Activated gamma-delta T cell (primary cell): ENCODE measurements around the gene FASN.

ENCODE experiments used
- DNase-seq: peaks from one replicate; lab custom pipeline; 2025; lab: John Stamatoyannopoulos, UW

The FASN gene

GRCh38 chr17:82101767-82102679 lies 4.0 kb upstream of the FASN start:
- no peak for DNase-seq

GRCh38 chr17:82101301-82101715 lies 3.3 kb upstream of the FASN start:
- no peak for DNase-seq

GRCh38 chr17:82100502-82101298 lies 2.7 kb upstream of the FASN start:
- DNase-seq = no peak

DNA sequence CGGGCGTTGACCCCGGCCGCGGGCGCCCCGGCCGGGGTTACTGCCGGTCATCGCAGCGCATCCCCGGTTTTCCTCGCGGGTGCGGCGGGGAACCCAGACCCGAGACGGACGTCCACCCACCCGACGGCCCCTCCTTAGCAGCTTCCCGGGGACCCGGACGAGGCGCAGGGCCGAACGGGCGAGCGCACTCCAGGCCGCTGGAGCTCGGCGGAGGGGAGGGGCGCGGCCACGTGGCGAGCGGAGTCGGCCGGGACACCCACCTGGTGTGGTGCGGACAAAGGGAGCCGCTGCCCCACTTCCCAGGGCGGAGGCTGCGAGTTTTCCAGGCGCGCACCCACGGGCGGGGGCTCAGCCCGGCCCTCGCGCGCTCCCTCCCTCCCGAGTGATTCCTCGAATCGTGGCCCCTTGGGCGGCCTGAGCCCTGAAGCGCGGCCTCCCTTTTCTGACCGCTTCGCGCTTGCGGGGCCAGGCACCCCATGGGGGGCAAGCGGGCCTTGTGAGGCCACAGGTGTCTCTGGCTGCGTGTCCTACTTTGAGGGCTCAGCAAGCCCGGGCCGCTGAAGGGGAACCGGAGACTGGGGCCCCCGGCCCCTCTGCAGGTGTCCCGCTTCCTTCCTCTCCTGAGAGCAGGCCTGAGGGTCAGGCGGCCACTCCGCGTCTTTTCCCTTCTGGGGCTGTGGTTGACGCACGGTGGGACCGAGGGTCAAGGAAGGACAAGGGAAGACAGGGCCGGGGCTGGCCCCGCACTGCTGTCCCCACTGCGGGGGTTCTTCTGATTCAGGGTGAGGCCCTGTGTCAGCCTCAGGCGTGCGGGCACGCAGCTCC lies 1.1 kb upstream of the FASN start:
- DNase-seq = no peak

DNA sequence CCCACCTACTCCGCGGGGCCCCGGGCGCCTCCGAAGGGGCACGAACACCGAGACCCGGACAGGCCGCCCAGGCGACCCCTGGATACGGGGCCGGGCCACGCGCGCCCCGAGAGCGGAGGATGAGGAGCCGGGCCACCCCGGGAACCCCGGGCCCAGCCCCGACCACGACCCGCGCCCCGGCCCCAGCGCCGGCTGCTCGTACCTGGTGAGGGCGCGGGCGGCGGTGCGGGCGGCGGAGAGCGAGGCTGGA lies 192 bp downstream of the FASN start:
- no peak for DNase-seq

DNA sequence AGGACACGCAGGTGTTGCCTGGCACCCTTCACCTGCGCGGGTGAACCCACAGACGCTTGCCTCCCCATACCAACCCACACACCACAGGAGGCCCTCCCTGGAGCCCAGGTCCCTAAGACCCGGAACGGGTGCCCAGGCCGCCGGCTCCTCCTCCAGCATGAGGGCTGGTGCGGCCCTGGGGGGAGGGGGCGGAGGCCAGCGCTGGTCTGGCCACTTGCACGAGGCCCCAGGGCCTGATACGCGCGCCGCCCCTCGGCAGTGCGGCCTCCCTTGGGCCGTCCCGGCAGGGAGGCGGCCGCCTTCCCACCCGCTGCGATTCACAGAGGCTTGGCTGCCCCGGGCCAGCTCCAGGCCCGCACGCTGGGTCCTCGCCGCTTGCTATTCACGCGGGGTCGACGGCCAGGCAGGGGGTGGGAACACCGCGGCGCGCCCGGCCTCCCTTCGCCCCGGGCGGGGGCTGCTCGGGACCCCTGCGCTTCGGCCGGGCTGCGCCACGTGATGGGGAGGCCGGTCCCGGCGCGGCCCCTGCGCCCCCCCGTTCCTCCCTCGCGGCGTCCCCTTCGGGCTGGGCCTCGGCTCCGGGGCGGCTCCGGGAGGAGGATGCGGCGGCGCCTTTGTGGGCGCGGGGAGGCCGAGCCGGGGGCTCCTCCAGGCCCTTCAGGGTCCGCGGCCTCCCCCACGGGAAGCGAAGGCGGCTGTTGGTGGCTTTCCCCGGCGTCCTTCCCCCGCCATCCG lies 685 bp downstream of the FASN start:
- no peak for DNase-seq

GRCh38 chr17:82096709-82097183 lies 1.3 kb downstream of the FASN start:
- no peak for DNase-seq

DNA sequence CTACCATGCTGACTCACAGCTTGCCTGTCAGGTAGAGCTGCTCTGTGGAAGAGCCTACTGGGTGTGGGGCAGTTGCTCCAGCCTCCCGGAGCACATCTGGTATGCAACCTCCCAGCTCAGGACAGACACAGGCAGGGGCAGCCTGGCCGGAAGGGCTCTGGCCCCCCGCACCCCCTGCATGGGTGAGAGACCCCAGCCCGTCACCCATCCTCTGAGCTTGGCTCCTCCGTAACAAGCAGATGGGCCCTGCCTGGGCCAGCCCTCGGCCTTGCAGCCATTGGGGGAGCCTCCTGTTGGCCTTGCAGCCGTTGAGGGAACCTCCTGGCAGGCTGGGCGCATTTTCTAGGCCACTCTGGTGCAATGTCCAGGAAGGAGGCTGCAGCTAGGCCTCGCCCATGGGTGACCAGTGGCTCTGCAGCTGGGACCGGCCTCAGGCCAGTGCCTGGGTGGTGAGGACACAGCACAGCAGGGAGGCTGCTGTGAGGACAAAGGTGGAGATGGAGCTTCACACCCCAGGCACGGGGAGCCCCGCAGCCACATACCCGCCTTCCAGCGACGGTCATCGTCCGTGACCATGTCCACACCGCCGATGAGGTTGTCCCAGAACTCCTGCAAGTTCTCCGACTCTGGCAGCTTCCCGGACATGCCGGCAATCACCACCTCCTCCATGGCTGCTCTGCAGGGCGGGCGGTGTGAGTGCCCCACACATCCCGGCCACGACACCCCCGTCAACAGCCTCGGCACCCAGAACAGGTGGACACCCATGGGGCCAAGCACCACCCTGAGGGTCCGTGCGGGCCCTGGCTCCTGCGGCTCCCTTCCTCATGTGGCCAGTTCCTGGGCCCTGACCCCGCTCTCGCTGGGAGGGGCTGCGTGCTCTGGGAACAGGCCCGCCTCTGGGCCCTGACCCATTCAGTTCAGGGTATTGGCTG lies 2.0 kb downstream of the FASN start:
- no peak for DNase-seq

DNA sequence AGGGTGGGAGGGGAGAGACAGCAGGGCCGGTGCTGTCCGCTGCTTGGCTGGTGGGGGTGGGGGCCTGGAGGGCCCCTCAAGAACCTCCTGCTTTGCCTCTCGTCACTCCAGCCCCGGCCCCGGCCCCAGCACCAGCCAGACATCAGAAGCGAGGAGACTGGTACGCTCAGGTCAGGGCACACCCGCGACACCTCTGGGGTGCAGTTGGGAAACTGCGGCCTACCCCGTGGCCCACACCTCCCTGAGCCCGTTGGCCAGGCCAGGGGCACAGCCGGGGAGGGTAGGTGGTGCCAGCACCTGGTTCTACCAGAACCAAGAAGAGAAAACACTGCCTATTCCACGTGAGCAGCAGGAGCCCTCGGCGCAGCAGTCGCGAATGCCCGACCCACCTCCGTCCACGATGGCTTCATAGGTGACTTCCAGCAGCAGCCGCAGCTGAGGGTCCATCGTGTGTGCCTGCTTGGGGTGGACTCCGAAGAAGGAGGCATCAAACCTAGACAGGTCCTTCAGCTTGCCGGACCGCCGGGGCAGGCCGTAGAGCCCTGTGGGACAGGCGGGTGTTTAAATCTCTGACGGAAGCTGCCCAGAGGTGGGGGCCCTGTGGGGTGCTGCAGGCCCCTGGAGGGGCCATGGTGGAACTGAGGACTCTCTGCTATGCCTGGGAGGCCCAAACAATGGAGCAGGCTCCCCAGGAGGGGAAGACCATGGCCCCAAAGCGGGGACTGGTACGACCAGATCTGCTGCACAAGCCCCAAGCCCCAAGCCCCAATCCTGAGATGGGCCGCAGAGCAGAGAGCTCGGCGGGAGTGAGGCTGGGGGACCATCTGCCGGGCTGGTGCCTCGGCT lies 2.9 kb downstream of the FASN start:
- DNase-seq = no peak

DNA sequence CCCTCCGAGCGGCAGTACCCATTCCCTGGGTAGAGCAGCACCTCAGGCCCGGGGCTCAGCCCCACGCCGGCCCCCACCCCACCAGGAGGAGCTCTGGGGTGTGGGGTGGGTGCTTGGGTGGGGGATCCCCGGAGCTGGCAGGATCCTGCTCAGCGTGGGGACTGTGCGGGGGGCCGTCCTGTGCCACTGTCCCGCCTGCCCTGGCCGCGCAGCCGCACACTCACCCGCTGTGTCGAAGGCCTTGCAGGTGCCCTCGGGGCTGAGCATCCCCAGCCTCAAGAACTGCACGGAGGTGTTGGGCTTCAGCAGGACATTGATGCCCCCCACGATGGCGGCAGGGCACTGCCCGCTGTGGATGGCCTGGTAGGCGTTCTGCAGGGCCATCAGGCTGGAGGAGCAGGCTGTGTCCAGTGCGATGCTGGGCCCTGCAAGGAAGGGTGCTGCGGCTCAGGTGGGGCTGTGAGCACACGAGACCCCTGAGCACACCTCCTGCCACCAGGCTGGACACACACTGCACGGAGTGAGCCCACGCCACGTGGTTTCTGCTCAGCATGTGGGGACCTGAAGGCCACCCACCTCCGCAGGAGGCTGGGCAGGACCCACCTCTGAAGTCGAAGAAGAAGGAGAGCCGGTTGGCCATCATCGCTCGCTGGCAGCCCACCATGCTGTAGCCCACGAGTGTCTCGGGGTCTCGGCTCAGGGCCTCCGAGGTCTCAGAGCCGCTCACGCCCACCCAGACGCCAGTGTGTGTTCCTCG lies 4.9 kb downstream of the FASN start:
- no peak for DNase-seq

GRCh38 chr17:82092628-82092994 lies 5.4 kb downstream of the FASN start:
- DNase-seq = no peak

GRCh38 chr17:82092094-82092586 lies 5.9 kb downstream of the FASN start:
- no peak for DNase-seq

- DNase-seq = no peak
Observed at GRCh38 chr17:82091264-82092066, 6.6 kb downstream of the FASN start.

- DNase-seq = no peak
Observed at GRCh38 chr17:82090549-82091263, 7.3 kb downstream of the FASN start.

- no peak for DNase-seq
Observed at GRCh38 chr17:82089723-82090548, 8.1 kb downstream of the FASN start.
